IMR-90 (cell line): ENCODE measurements around the gene FIBCD1. TPM values are rescaled to one million over a fixed set of nuclear protein-coding genes. Genes with fewer than 3 reads are reported as not detected.

Source experiments
- ATAC-seq: fragments of 200-7000 bp; cut with Tn5 transposase; 2 replicates; pipeline ENCODE4 v1.9.1; 2020; ENCODE audit warnings: low read depth, mild to moderate bottlenecking, moderate library complexity
- BruUV-seq: library from RNA; stranded (reverse); fragments of 400-500 nt; replicated peaks from 2 replicates; lab custom pipeline; 2021; lab: Mats Ljungman, UMichigan
- CTCF ChIA-PET: fragments of 300-600 bp; formaldehyde crosslinking; extraction: SDS; loops from one replicate; lab custom pipeline; 2021; ENCODE audit warnings: antibody characterized with exemption; lab: Yijun Ruan, JAX
- POLR2A ChIA-PET: fragments of 300-600 bp; sonication (Branson Sonifier 250); formaldehyde crosslinking; loops from one replicate; lab custom pipeline; 2022; ENCODE audit warnings: antibody characterized with exemption; ENCODE audit not compliant: unreplicated experiment; lab: Charles Lee
- DNase-seq: peaks from one replicate; pipeline ENCODE4 v3.0.0; 2013
- H2AFZ ChIP-seq: replicated peaks from 2 replicates; pipeline ENCODE3; 2013; ENCODE audit warnings: low read length, mild to moderate bottlenecking; ENCODE audit not compliant: poor library complexity
- H2AK5ac ChIP-seq: 2 replicates; pipeline ENCODE4 v1.6.1; 2013; ENCODE audit warnings: low read depth, low read length, inconsistent platforms
- H2AK9ac ChIP-seq: replicated peaks from 2 replicates; pipeline ENCODE3; 2013; ENCODE audit warnings: mild to moderate bottlenecking, low read depth, low read length, moderate library complexity; ENCODE audit not compliant: poor library complexity
- H2BK120ac ChIP-seq: 2 replicates; pipeline ENCODE4 v1.6.1; 2013; ENCODE audit warnings: low read depth, low read length, inconsistent platforms
- H2BK15ac ChIP-seq: 3 replicates; pipeline ENCODE4 v1.6.1; 2013; ENCODE audit warnings: low read depth, low read length, inconsistent platforms
- H2BK20ac ChIP-seq: 2 replicates; pipeline ENCODE4 v1.6.1; 2013; ENCODE audit warnings: low read depth, mild to moderate bottlenecking, inconsistent platforms, low read length, moderate library complexity
- H2BK5ac ChIP-seq: 2 replicates; pipeline ENCODE4 v1.6.1; 2013; ENCODE audit warnings: mild to moderate bottlenecking, low read depth, low read length, inconsistent platforms; ENCODE audit not compliant: poor library complexity, severe bottlenecking
- H3K14ac ChIP-seq: replicated peaks from 2 replicates; pipeline ENCODE4 v1.6.1; 2013; ENCODE audit warnings: low read depth, low read length, inconsistent platforms
- H3K18ac ChIP-seq: 2 replicates; pipeline ENCODE4 v1.6.1; 2013; ENCODE audit warnings: low read depth, low read length, control low read depth
- H3K23ac ChIP-seq: 2 replicates; pipeline ENCODE4 v1.6.1; 2013; ENCODE audit warnings: low read depth, low read length, inconsistent platforms
- H3K27ac ChIP-seq: 2 replicates; pipeline ENCODE4 v1.5.1; 2013; ENCODE audit warnings: mild to moderate bottlenecking, control low read depth, low read length; ENCODE audit not compliant: insufficient read depth
- H3K27me3 ChIP-seq: 2 replicates; pipeline ENCODE4 v1.6.1; 2013; ENCODE audit warnings: low read length; ENCODE audit not compliant: control insufficient read depth, insufficient read depth
- H3K36me3 ChIP-seq: 2 replicates; pipeline ENCODE4 v1.6.1; 2013; ENCODE audit warnings: low read length, mixed read lengths; ENCODE audit not compliant: control insufficient read depth, insufficient read depth
- H3K4ac ChIP-seq: 2 replicates; pipeline ENCODE4 v1.6.1; 2013; ENCODE audit warnings: low read depth, low read length, inconsistent platforms
- H3K4me1 ChIP-seq: 2 replicates; pipeline ENCODE4 v1.6.1; 2013; ENCODE audit warnings: low read length, mixed read lengths; ENCODE audit not compliant: control insufficient read depth, insufficient read depth
- H3K4me2 ChIP-seq: 2 replicates; pipeline ENCODE4 v1.6.1; 2013; ENCODE audit warnings: low read depth, mild to moderate bottlenecking, control low read depth, low read length, moderate library complexity
- H3K4me3 ChIP-seq: 2 replicates; pipeline ENCODE4 v1.5.1; 2013; ENCODE audit warnings: low read depth, mild to moderate bottlenecking, control low read depth, low read length, moderate library complexity; ENCODE audit not compliant: insufficient read depth
- H3K56ac ChIP-seq: 2 replicates; pipeline ENCODE4 v1.6.1; 2013; ENCODE audit warnings: low read length, inconsistent platforms; ENCODE audit not compliant: insufficient read depth; ENCODE audit errors: extremely low read depth
- H3K79me1 ChIP-seq, 2 experiments: 2 replicates each; pipeline ENCODE4 v1.6.1; 2013; ENCODE audit warnings: low read length in 2 of 2, inconsistent platforms in 1 of 2, low read depth in 1 of 2
- H3K9ac ChIP-seq: 2 replicates; pipeline ENCODE4 v1.6.1; 2013; ENCODE audit warnings: low read depth, low read length, control low read depth
- H3K9me1 ChIP-seq: 2 replicates; pipeline ENCODE4 v1.6.1; 2013; ENCODE audit warnings: low read length, inconsistent platforms; ENCODE audit not compliant: insufficient read depth
- H3K9me3 ChIP-seq: 2 replicates; pipeline ENCODE4 v1.6.1; 2013; ENCODE audit warnings: low read length; ENCODE audit not compliant: control insufficient read depth, insufficient read depth
- H4K20me1 ChIP-seq: 2 replicates; pipeline ENCODE4 v1.6.1; 2013; ENCODE audit warnings: low read length, inconsistent platforms; ENCODE audit not compliant: insufficient read depth
- H4K5ac ChIP-seq: 2 replicates; pipeline ENCODE4 v1.6.1; 2013; ENCODE audit warnings: mild to moderate bottlenecking, low read depth, low read length, control low read depth
- H4K8ac ChIP-seq, 2 experiments: 2 replicates each; pipeline ENCODE4 v1.6.1; 2013; ENCODE audit warnings: low read depth in 2 of 2, low read length in 2 of 2, control low read depth in 1 of 2, inconsistent platforms in 1 of 2
- H4K91ac ChIP-seq: 2 replicates; pipeline ENCODE4 v1.6.1; 2013; ENCODE audit warnings: low read depth, low read length, inconsistent platforms; ENCODE audit not compliant: insufficient read depth
- CEBPB ChIP-seq: IDR thresholded peaks from 2 replicates; pipeline ENCODE4 v1.6.1; 2012; ENCODE audit warnings: low read depth, low read length, improper control_type of control experiment
- ELK1 ChIP-seq: fragments of 150-350 bp; IDR thresholded peaks from 2 replicates; pipeline ENCODE4 v1.6.1; 2016; ENCODE audit warnings: low read depth, mild to moderate bottlenecking, low read length, moderate library complexity, borderline replicate concordance
- FOS ChIP-seq: fragments of 150-350 bp; IDR thresholded peaks from 2 replicates; pipeline ENCODE4 v1.6.1; 2016; ENCODE audit warnings: low read depth, low read length
- MAZ ChIP-seq: IDR thresholded peaks from 2 replicates; pipeline ENCODE4 v1.6.1; 2012; ENCODE audit warnings: low read depth, mild to moderate bottlenecking, low read length, improper control_type of control experiment, moderate library complexity, borderline replicate concordance
- MXI1 ChIP-seq: IDR thresholded peaks from 2 replicates; pipeline ENCODE4 v1.6.1; 2012; ENCODE audit warnings: low read depth, mild to moderate bottlenecking, low read length, moderate library complexity, borderline replicate concordance
- POLR2A ChIP-seq: IDR thresholded peaks from 2 replicates; pipeline ENCODE4 v1.6.1; 2012; ENCODE audit warnings: mild to moderate bottlenecking, low read depth, low read length
- RAD21 ChIP-seq: IDR thresholded peaks from 2 replicates; pipeline ENCODE4 v1.6.1; 2012; ENCODE audit warnings: low read length, improper control_type of control experiment
- RCOR1 ChIP-seq: IDR thresholded peaks from 2 replicates; pipeline ENCODE4 v1.6.1; 2012; ENCODE audit warnings: mild to moderate bottlenecking, low read length, improper control_type of control experiment; ENCODE audit not compliant: insufficient replicate concordance
- RFX5 ChIP-seq: IDR thresholded peaks from 2 replicates; pipeline ENCODE4 v1.8.0; 2012; ENCODE audit warnings: low read depth, mild to moderate bottlenecking, low read length, moderate library complexity
- WGBS, 2 experiments: methylation state at CpG; one replicate each; pipeline versions ENCODE4 v1.1.5 to v1.1.7; 2013; ENCODE audit warnings: missing lambda C conversion rate in 2 of 2; ENCODE audit not compliant: insufficient read length in 1 of 2; ENCODE audit errors: extremely low coverage in 2 of 2; 5-methylcytosine and 5-hydroxymethylcytosine counted together
- dilution Hi-C: fragments of 300-500 bp; cut with HindIII; formaldehyde crosslinking; loops from one replicate; pipeline ENCODE4 v1.14.3; 2018; ENCODE audit warnings: low sequenced_read_pairs; ENCODE audit not compliant: unreplicated experiment
- in situ Hi-C: fragments of 300-500 bp; cut with MboI; formaldehyde crosslinking; loops from 3 replicates; pipeline ENCODE4 v1.14.3; 2019; ENCODE audit warnings: low sequenced_read_pairs, inconsistent platforms, mixed read lengths
- intact Hi-C: fragments of 100-400 bp; cut with micrococcal nuclease; formaldehyde crosslinking; loops from 2 replicates; pipeline ENCODE4 v1.10.0; 2022
- polyA plus RNA-seq, 3 experiments: library from polyadenylated mRNA; depleted of rRNA; stranded (reverse); fragments of >200 nt; gene quantifications; 2 replicates each; pipeline ENCODE4 v1.2.3, GENCODE V29; 2012; ENCODE audit warnings: low replicate concordance in 1 of 3
- total RNA-seq: library from RNA; depleted of rRNA; stranded (reverse); fragments of >200 nt; gene quantifications from 2 replicates; pipeline ENCODE4 v1.2.3, GENCODE V29; 2012
- TF ChIP-seq, protein P1 (sequence below): fragments of 150-350 bp; IDR thresholded peaks from 2 replicates; pipeline ENCODE4 v1.6.1; 2017; ENCODE audit warnings: mild to moderate bottlenecking, antibody characterized with exemption, low read length, low read depth

Gene FIBCD1
- total and polyA plus RNA-seq, 2 of the 4 experiments (the other 2 are of a cell fraction) = 1.1 to 10.1 TPM

DNA sequence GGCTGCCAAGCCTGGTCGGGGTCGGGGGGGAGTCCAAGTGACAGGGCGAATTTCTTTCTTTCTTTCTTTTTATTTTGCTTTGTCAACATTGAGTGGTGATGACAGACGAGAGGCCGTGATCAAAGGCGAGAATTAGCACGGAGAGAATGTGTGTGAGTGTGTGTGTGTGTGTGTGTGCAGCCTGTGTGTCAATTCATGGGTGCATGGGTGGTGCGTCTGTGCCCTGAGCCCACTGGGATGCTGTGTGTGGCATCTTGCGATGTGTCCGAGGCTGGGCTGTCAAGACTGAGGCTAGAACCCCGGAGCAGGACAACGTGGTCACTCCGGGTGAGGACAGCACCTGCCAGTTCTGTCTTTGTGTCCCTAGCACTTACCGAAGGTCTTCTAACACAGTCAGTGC, 4.7 kb upstream of the FIBCD1 start:
- Histone ChIP-seq H3K23ac (no peak overlapping the region), H3K4ac (no peak overlapping the region), H3K4me1 (no peaks in the 10 kb centered on the region), H3K4me2 (no peak overlapping the region), H4K5ac (no peak overlapping the region), H4K20me1 (peaks cover 6% of the 10 kb centered on the region; the same call in 1 of the 2 replicates), H4K91ac (no peak overlapping the region), H3K4me3 (no peak overlapping the region), H3K27me3 (peaks cover 65% of the 10 kb centered on the region), H2AFZ (no peak overlapping the region), H4K8ac (no peak overlapping the region), H2AK9ac (no peak overlapping the region), H2BK120ac (no peak overlapping the region), H3K14ac (no peak overlapping the region), H2BK15ac (no peak overlapping the region), H2BK5ac (no peak overlapping the region), H3K79me1 (no peaks in the 10 kb centered on the region), H3K18ac (no peak overlapping the region), H3K9me1 (no peaks in the 10 kb centered on the region), H3K27ac (no peak overlapping the region), H2BK20ac (no peak overlapping the region), H2AK5ac (no peak overlapping the region), H3K56ac (no peak overlapping the region), H3K9ac (no peak overlapping the region), H3K9me3 (no peaks in the 10 kb centered on the region), H3K36me3 (no peaks in the 10 kb centered on the region)
- DNase-seq (no peak), ATAC-seq (no peak)
- POLR2A ChIA-PET = no interaction called here
- TF ChIP-seq, protein P1, sequence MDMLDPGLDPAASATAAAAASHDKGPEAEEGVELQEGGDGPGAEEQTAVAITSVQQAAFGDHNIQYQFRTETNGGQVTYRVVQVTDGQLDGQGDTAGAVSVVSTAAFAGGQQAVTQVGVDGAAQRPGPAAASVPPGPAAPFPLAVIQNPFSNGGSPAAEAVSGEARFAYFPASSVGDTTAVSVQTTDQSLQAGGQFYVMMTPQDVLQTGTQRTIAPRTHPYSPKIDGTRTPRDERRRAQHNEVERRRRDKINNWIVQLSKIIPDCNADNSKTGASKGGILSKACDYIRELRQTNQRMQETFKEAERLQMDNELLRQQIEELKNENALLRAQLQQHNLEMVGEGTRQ = no peak
- TF ChIP-seq MXI1 (no peak), ELK1 (no peak), RCOR1 (no peak), RAD21 (no peak), POLR2A (no peak), RFX5 (no peak), FOS (no peak), MAZ (no peak), CEBPB (no peak)
- 26% methylated on average over 7 of the region's 14 CpGs; no CpG with 5 or more reads in 1 of the 2 experiments for WGBS, 2 experiments
- BruUV-seq = no TSS peak
- intact Hi-C loops = no loop called here
- dilution Hi-C loops = no loop called here
- in situ Hi-C loops = no loop called here
- CTCF ChIA-PET = interaction anchor here (0.6 kb wide), 1 partner anchor 692 kb away, joined by 7 read pairs; no protein-coding TSS in a partner anchor
